H7 (cell line): ENCODE measurements around the gene PKP3. TPM values are rescaled to one million over a fixed set of nuclear protein-coding genes. Genes with fewer than 3 reads are reported as not detected.

Source experiments
- DNase-seq: peaks from one replicate; pipeline ENCODE4 v3.0.0; 2012
- H3K27me3 ChIP-seq: 2 replicates; pipeline ENCODE4 v1.6.0; 2011; ENCODE audit warnings: mild to moderate bottlenecking, low read length; ENCODE audit not compliant: control insufficient read depth, insufficient read depth
- H3K36me3 ChIP-seq: replicated peaks from 2 replicates; pipeline ENCODE4 v1.5.1; 2011; ENCODE audit warnings: low read length; ENCODE audit not compliant: control insufficient read depth, insufficient read depth
- H3K4me3 ChIP-seq: 2 replicates; pipeline ENCODE4 v1.5.1; 2011; ENCODE audit warnings: low read depth, mild to moderate bottlenecking, control low read depth, low read length, moderate library complexity; ENCODE audit not compliant: insufficient read depth
- total RNA-seq: library from RNA; depleted of rRNA; stranded (reverse); fragments of >200 nt; shearing (Covaris generic); gene quantifications from 2 replicates; pipeline ENCODE4 v1.2.3, GENCODE V29; 2014

Gene PKP3
- total RNA-seq, 1 experiment from 2014 or later = 2.1 TPM

- H3K36me3 ChIP-seq = no peaks in the 10 kb centered on the region
- DNase-seq = no peak
- H3K4me3 ChIP-seq = no peak overlapping the region
- no peaks in the 10 kb centered on the region for H3K27me3 ChIP-seq
These were observed 46.3 kb downstream of the PKP3 start for GRCh38 chr11:440065-441042.

- H3K4me3 ChIP-seq = no peak overlapping the region
- H3K36me3 ChIP-seq = no peaks in the 10 kb centered on the region
- no peaks in the 10 kb centered on the region for H3K27me3 ChIP-seq
- peak; percentile 80 for DNase-seq
These were observed 47.0 kb downstream of the PKP3 start for GRCh38 chr11:441043-441417.

GRCh38 chr11:441418-442274 is 47.6 kb downstream of the PKP3 start, which contains the start of gene ANO9:
ANO9 (minus strand) TSS chr11:442011; CDS start chr11:441926, 85 bp downstream.
- Histone ChIP-seq H3K27me3 (no peaks in the 10 kb centered on the region), H3K36me3 (no peaks in the 10 kb centered on the region), H3K4me3 (peak within 1 kb of the TSS; percentile 17; the same call in 1 of the 2 replicates)
- DNase-seq = peak; percentile 96

- Histone ChIP-seq H3K4me3 (no peak overlapping the region), H3K27me3 (no peaks in the 10 kb centered on the region), H3K36me3 (no peaks in the 10 kb centered on the region)
- no peak for DNase-seq
These were observed 48.6 kb downstream of the PKP3 start for GRCh38 chr11:442611-443081.

GRCh38 chr11:443542-444199 is 49.7 kb downstream of the PKP3 start:
- H3K4me3 ChIP-seq = no peak overlapping the region
- H3K36me3 ChIP-seq = no peaks in the 10 kb centered on the region
- H3K27me3 ChIP-seq = no peaks in the 10 kb centered on the region
- no peak for DNase-seq

- no peaks in the 10 kb centered on the region for H3K27me3 ChIP-seq
- DNase-seq = no peak
- H3K4me3 ChIP-seq = no peak overlapping the region
- H3K36me3 ChIP-seq = no peaks in the 10 kb centered on the region
These were observed 50.6 kb downstream of the PKP3 start for GRCh38 chr11:444396-445144.

GRCh38 chr11:445765-446588 is 52.0 kb downstream of the PKP3 start:
- Histone ChIP-seq H3K4me3 (no peak overlapping the region), H3K27me3 (no peaks in the 10 kb centered on the region), H3K36me3 (no peaks in the 10 kb centered on the region)
- no peak for DNase-seq

GRCh38 chr11:446891-447290 is 52.9 kb downstream of the PKP3 start:
- Histone ChIP-seq H3K4me3 (no peak overlapping the region), H3K36me3 (no peaks in the 10 kb centered on the region), H3K27me3 (no peaks in the 10 kb centered on the region)
- DNase-seq = no peak

- H3K4me3 ChIP-seq = peak overlapping the region; percentile 82
- no peaks in the 10 kb centered on the region for H3K27me3 ChIP-seq
- peaks cover 2% of the 10 kb centered on the region for H3K36me3 ChIP-seq
- peak; percentile 99 for DNase-seq
These were observed 54.1 kb downstream of the PKP3 start for GRCh38 chr11:447923-448731.

- H3K36me3 ChIP-seq = peaks cover 11% of the 10 kb centered on the region
- H3K27me3 ChIP-seq = no peaks in the 10 kb centered on the region
- H3K4me3 ChIP-seq = peak within 1 kb of the TSS; percentile 91
- DNase-seq = peak; percentile 98
These were observed 56.1 kb downstream of the PKP3 start, which contains the start of gene PTDSS2 for GRCh38 chr11:449889-450808. PTDSS2 (plus strand) TSS chr11:450279; CDS start chr11:450456, 177 bp downstream.

GRCh38 chr11:450809-451451 is 56.9 kb downstream of the PKP3 start:
- DNase-seq = peak; percentile 88
- H3K4me3 ChIP-seq = peak overlapping the region; percentile 91
- H3K36me3 ChIP-seq = peaks cover 11% of the 10 kb centered on the region
- no peaks in the 10 kb centered on the region for H3K27me3 ChIP-seq
